IMR-90 (cell line): ENCODE results near the gene SNX30. TPM values are rescaled to one million over a fixed set of nuclear protein-coding genes. Genes with fewer than 3 reads are reported as not detected.

Source experiments
- ATAC-seq: fragments of 200-7000 bp; cut with Tn5 transposase; 2 replicates; pipeline ENCODE4 v1.9.1; 2020; ENCODE audit warnings: low read depth, mild to moderate bottlenecking, moderate library complexity
- BruUV-seq: library from RNA; stranded (reverse); fragments of 400-500 nt; replicated peaks from 2 replicates; lab custom pipeline; 2021; lab: Mats Ljungman, UMichigan
- CTCF ChIA-PET: fragments of 300-600 bp; formaldehyde crosslinking; extraction: SDS; loops from one replicate; lab custom pipeline; 2021; ENCODE audit warnings: antibody characterized with exemption; lab: Yijun Ruan, JAX
- POLR2A ChIA-PET: fragments of 300-600 bp; sonication (Branson Sonifier 250); formaldehyde crosslinking; loops from one replicate; lab custom pipeline; 2022; ENCODE audit warnings: antibody characterized with exemption; ENCODE audit not compliant: unreplicated experiment; lab: Charles Lee
- DNase-seq: peaks from one replicate; pipeline ENCODE4 v3.0.0; 2013
- H2AFZ ChIP-seq: replicated peaks from 2 replicates; pipeline ENCODE3; 2013; ENCODE audit warnings: low read length, mild to moderate bottlenecking; ENCODE audit not compliant: poor library complexity
- H2AK5ac ChIP-seq: 2 replicates; pipeline ENCODE4 v1.6.1; 2013; ENCODE audit warnings: low read depth, low read length, inconsistent platforms
- H2AK9ac ChIP-seq: replicated peaks from 2 replicates; pipeline ENCODE3; 2013; ENCODE audit warnings: mild to moderate bottlenecking, low read depth, low read length, moderate library complexity; ENCODE audit not compliant: poor library complexity
- H2BK120ac ChIP-seq: 2 replicates; pipeline ENCODE4 v1.6.1; 2013; ENCODE audit warnings: low read depth, low read length, inconsistent platforms
- H2BK15ac ChIP-seq: 3 replicates; pipeline ENCODE4 v1.6.1; 2013; ENCODE audit warnings: low read depth, low read length, inconsistent platforms
- H2BK20ac ChIP-seq: 2 replicates; pipeline ENCODE4 v1.6.1; 2013; ENCODE audit warnings: low read depth, mild to moderate bottlenecking, inconsistent platforms, low read length, moderate library complexity
- H2BK5ac ChIP-seq: 2 replicates; pipeline ENCODE4 v1.6.1; 2013; ENCODE audit warnings: mild to moderate bottlenecking, low read depth, low read length, inconsistent platforms; ENCODE audit not compliant: poor library complexity, severe bottlenecking
- H3K14ac ChIP-seq: replicated peaks from 2 replicates; pipeline ENCODE4 v1.6.1; 2013; ENCODE audit warnings: low read depth, low read length, inconsistent platforms
- H3K18ac ChIP-seq: 2 replicates; pipeline ENCODE4 v1.6.1; 2013; ENCODE audit warnings: low read depth, low read length, control low read depth
- H3K23ac ChIP-seq: 2 replicates; pipeline ENCODE4 v1.6.1; 2013; ENCODE audit warnings: low read depth, low read length, inconsistent platforms
- H3K27ac ChIP-seq: 2 replicates; pipeline ENCODE4 v1.5.1; 2013; ENCODE audit warnings: mild to moderate bottlenecking, control low read depth, low read length; ENCODE audit not compliant: insufficient read depth
- H3K27me3 ChIP-seq: 2 replicates; pipeline ENCODE4 v1.6.1; 2013; ENCODE audit warnings: low read length; ENCODE audit not compliant: control insufficient read depth, insufficient read depth
- H3K36me3 ChIP-seq: 2 replicates; pipeline ENCODE4 v1.6.1; 2013; ENCODE audit warnings: low read length, mixed read lengths; ENCODE audit not compliant: control insufficient read depth, insufficient read depth
- H3K4ac ChIP-seq: 2 replicates; pipeline ENCODE4 v1.6.1; 2013; ENCODE audit warnings: low read depth, low read length, inconsistent platforms
- H3K4me1 ChIP-seq: 2 replicates; pipeline ENCODE4 v1.6.1; 2013; ENCODE audit warnings: low read length, mixed read lengths; ENCODE audit not compliant: control insufficient read depth, insufficient read depth
- H3K4me2 ChIP-seq: 2 replicates; pipeline ENCODE4 v1.6.1; 2013; ENCODE audit warnings: low read depth, mild to moderate bottlenecking, control low read depth, low read length, moderate library complexity
- H3K4me3 ChIP-seq: 2 replicates; pipeline ENCODE4 v1.5.1; 2013; ENCODE audit warnings: low read depth, mild to moderate bottlenecking, control low read depth, low read length, moderate library complexity; ENCODE audit not compliant: insufficient read depth
- H3K56ac ChIP-seq: 2 replicates; pipeline ENCODE4 v1.6.1; 2013; ENCODE audit warnings: low read length, inconsistent platforms; ENCODE audit not compliant: insufficient read depth; ENCODE audit errors: extremely low read depth
- H3K79me1 ChIP-seq, 2 experiments: 2 replicates each; pipeline ENCODE4 v1.6.1; 2013; ENCODE audit warnings: low read length in 2 of 2, inconsistent platforms in 1 of 2, low read depth in 1 of 2
- H3K9ac ChIP-seq: 2 replicates; pipeline ENCODE4 v1.6.1; 2013; ENCODE audit warnings: low read depth, low read length, control low read depth
- H3K9me1 ChIP-seq: 2 replicates; pipeline ENCODE4 v1.6.1; 2013; ENCODE audit warnings: low read length, inconsistent platforms; ENCODE audit not compliant: insufficient read depth
- H3K9me3 ChIP-seq: 2 replicates; pipeline ENCODE4 v1.6.1; 2013; ENCODE audit warnings: low read length; ENCODE audit not compliant: control insufficient read depth, insufficient read depth
- H4K20me1 ChIP-seq: 2 replicates; pipeline ENCODE4 v1.6.1; 2013; ENCODE audit warnings: low read length, inconsistent platforms; ENCODE audit not compliant: insufficient read depth
- H4K5ac ChIP-seq: 2 replicates; pipeline ENCODE4 v1.6.1; 2013; ENCODE audit warnings: mild to moderate bottlenecking, low read depth, low read length, control low read depth
- H4K8ac ChIP-seq, 2 experiments: 2 replicates each; pipeline ENCODE4 v1.6.1; 2013; ENCODE audit warnings: low read depth in 2 of 2, low read length in 2 of 2, control low read depth in 1 of 2, inconsistent platforms in 1 of 2
- H4K91ac ChIP-seq: 2 replicates; pipeline ENCODE4 v1.6.1; 2013; ENCODE audit warnings: low read depth, low read length, inconsistent platforms; ENCODE audit not compliant: insufficient read depth
- MAFK ChIP-seq: IDR thresholded peaks from 2 replicates; pipeline ENCODE4 v1.6.1; 2012; ENCODE audit warnings: low read depth, low read length, improper control_type of control experiment
- MXI1 ChIP-seq: IDR thresholded peaks from 2 replicates; pipeline ENCODE4 v1.6.1; 2012; ENCODE audit warnings: low read depth, mild to moderate bottlenecking, low read length, moderate library complexity, borderline replicate concordance
- RFX5 ChIP-seq: IDR thresholded peaks from 2 replicates; pipeline ENCODE4 v1.8.0; 2012; ENCODE audit warnings: low read depth, mild to moderate bottlenecking, low read length, moderate library complexity
- SMC3 ChIP-seq: fragments of 150-350 bp; IDR thresholded peaks from 2 replicates; pipeline ENCODE4 v1.6.1; 2016; ENCODE audit warnings: low read depth, mild to moderate bottlenecking, antibody characterized with exemption, low read length, moderate library complexity
- WGBS, 2 experiments: methylation state at CpG; one replicate each; pipeline versions ENCODE4 v1.1.5 to v1.1.7; 2013; ENCODE audit warnings: missing lambda C conversion rate in 2 of 2; ENCODE audit not compliant: insufficient read length in 1 of 2; ENCODE audit errors: extremely low coverage in 2 of 2; 5-methylcytosine and 5-hydroxymethylcytosine counted together
- dilution Hi-C: fragments of 300-500 bp; cut with HindIII; formaldehyde crosslinking; loops from one replicate; pipeline ENCODE4 v1.14.3; 2018; ENCODE audit warnings: low sequenced_read_pairs; ENCODE audit not compliant: unreplicated experiment
- in situ Hi-C: fragments of 300-500 bp; cut with MboI; formaldehyde crosslinking; loops from 3 replicates; pipeline ENCODE4 v1.14.3; 2019; ENCODE audit warnings: low sequenced_read_pairs, inconsistent platforms, mixed read lengths
- intact Hi-C: fragments of 100-400 bp; cut with micrococcal nuclease; formaldehyde crosslinking; loops from 2 replicates; pipeline ENCODE4 v1.10.0; 2022
- polyA plus RNA-seq, 3 experiments: library from polyadenylated mRNA; depleted of rRNA; stranded (reverse); fragments of >200 nt; gene quantifications; 2 replicates each; pipeline ENCODE4 v1.2.3, GENCODE V29; 2012; ENCODE audit warnings: low replicate concordance in 1 of 3
- total RNA-seq: library from RNA; depleted of rRNA; stranded (reverse); fragments of >200 nt; gene quantifications from 2 replicates; pipeline ENCODE4 v1.2.3, GENCODE V29; 2012

Gene SNX30
- total and polyA plus RNA-seq, 2 of the 4 experiments (the other 2 are of a cell fraction), result 8.0 to 18.8 TPM

DNA sequence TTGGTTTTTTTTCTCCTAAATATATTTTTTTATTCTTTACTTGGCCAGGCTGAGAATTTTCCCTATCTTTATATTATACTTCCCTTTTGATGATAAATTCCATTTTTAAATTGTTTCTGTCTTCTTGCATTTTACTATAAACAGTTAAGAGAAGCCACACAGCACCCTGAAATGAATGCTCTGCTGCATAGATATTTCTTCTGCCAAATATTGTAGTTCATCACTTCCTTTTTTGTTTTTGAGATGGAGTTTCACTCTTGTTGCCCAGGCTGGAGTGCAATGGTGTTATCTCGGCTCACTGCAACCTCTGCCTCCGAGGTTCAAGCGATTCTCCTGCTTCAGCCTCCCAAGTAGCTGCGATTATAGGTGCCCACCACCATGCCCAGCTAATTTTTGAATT is 24.1 kb upstream of the SNX30 start:
- no peak overlapping the region for H2BK15ac ChIP-seq
- 60% methylated on average over 2 of the region's 4 CpGs; no CpG with 5 or more reads in 1 of the 2 experiments for WGBS, 2 experiments
- no peak for DNase-seq
- H3K56ac ChIP-seq, result no peak overlapping the region
- in situ Hi-C loops, result no loop called here
- H4K20me1 ChIP-seq, result no peaks in the 10 kb centered on the region
- no peaks in the 10 kb centered on the region; the same call in 1 of the 2 replicates for H3K27me3 ChIP-seq
- H3K9ac ChIP-seq, result no peak overlapping the region
- no peaks in the 10 kb centered on the region for H3K36me3 ChIP-seq
- ChIA-PET CTCF (no interaction called here), POLR2A (no interaction called here)
- no TSS peak for BruUV-seq
- H3K4ac ChIP-seq, result no peak overlapping the region
- H4K91ac ChIP-seq, result no peak overlapping the region
- H2AK5ac ChIP-seq, result no peak overlapping the region
- peaks cover 3% of the 10 kb centered on the region; the same call in 1 of the 2 replicates for H3K9me3 ChIP-seq
- H3K27ac ChIP-seq, result no peak overlapping the region
- H3K14ac ChIP-seq, result no peak overlapping the region
- intact Hi-C loops, result no loop called here
- dilution Hi-C loops, result no loop called here
- H3K4me1 ChIP-seq, result no peaks in the 10 kb centered on the region
- H4K8ac ChIP-seq, result no peak overlapping the region
- no peak overlapping the region for H3K4me2 ChIP-seq
- no peak overlapping the region for H2BK20ac ChIP-seq
- no peak overlapping the region for H3K4me3 ChIP-seq
- no peak overlapping the region for H2AK9ac ChIP-seq
- H3K23ac ChIP-seq, result no peak overlapping the region
- TF ChIP-seq RFX5 (no peak), SMC3 (no peak), MXI1 (no peak), MAFK (no peak)
- no peak overlapping the region for H2AFZ ChIP-seq
- no peak overlapping the region for H2BK120ac ChIP-seq
- ATAC-seq, result no peak
- no peak overlapping the region for H2BK5ac ChIP-seq
- no peaks in the 10 kb centered on the region for H3K9me1 ChIP-seq
- H4K5ac ChIP-seq, result no peak overlapping the region
- no peak overlapping the region for H3K18ac ChIP-seq
- no peaks in the 10 kb centered on the region for H3K79me1 ChIP-seq
